GM19099 (cell line): ENCODE data around the gene CHID1.

Experiments
- POLR2A ChIP-seq: IDR thresholded peaks from 3 replicates; pipeline ENCODE4 v1.6.1; 2011; ENCODE audit warnings: low read depth; ENCODE audit not compliant: insufficient read length; ENCODE audit errors: extremely low read depth

Gene CHID1

GRCh38 chr11:910589-911030 is at the start of gene CHID1:
TSS of gene CHID1 (minus strand) at chr11:910810. CDS start at chr11:904816, 5,994 bp downstream.
- TF ChIP-seq POLR2A, result peak; percentile 70

- TF ChIP-seq POLR2A, result no peak
Observed at GRCh38 chr11:959608-960007, 49.0 kb upstream of the CHID1 start.

GRCh38 chr11:959027-959426 is 48.4 kb upstream of the CHID1 start:
- TF ChIP-seq POLR2A, result no peak

GRCh38 chr11:958101-958500 is 47.5 kb upstream of the CHID1 start:
- no peak for TF ChIP-seq POLR2A

GRCh38 chr11:957212-957920 is 46.8 kb upstream of the CHID1 start:
- no peak for TF ChIP-seq POLR2A

- TF ChIP-seq POLR2A, result no peak
Observed at GRCh38 chr11:955154-956063, 44.8 kb upstream of the CHID1 start.

- TF ChIP-seq POLR2A, result no peak
Observed at GRCh38 chr11:954392-955153, 44.0 kb upstream of the CHID1 start.

- TF ChIP-seq POLR2A, result no peak
Observed at GRCh38 chr11:953512-953911, 42.9 kb upstream of the CHID1 start.

GRCh38 chr11:952406-953385 is 42.1 kb upstream of the CHID1 start:
- TF ChIP-seq POLR2A, result no peak

GRCh38 chr11:951507-951906 is 40.9 kb upstream of the CHID1 start:
- no peak for TF ChIP-seq POLR2A

GRCh38 chr11:947744-948143 is 37.1 kb upstream of the CHID1 start:
- no peak for TF ChIP-seq POLR2A

GRCh38 chr11:945986-946385 is 35.4 kb upstream of the CHID1 start:
- no peak for TF ChIP-seq POLR2A

- TF ChIP-seq POLR2A, result no peak
Observed at GRCh38 chr11:944711-945470, 34.3 kb upstream of the CHID1 start.
